ENCODE data around the gene DYNC1I1. TPM values are rescaled to one million over a fixed set of nuclear protein-coding genes. Genes with fewer than 3 reads are reported as not detected.

The DYNC1I1 gene
- total RNA-seq, 2 donors from 2014 or later, result not detected

DNA sequence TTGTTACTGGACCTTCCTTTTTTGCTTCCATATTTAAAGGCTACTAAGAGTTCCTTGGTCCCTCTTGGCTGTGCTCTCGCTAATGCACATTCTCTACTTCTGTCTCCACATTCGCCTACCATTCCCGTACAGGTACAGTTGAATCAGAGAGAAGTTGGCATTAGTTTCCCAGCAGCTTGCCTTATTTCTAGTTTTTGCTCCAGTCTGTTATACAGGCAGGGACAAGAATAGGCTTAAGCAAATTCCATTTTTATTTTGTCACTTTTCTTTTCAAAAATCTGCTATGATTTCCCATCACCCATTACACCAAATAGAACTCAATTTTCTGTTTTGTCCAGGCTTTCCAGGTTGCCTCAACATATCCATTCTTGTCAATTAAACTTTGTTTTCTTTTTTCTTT lies 29.9 kb downstream of the DYNC1I1 start:
- Mint-ChIP-seq H3K4me3 (no peak overlapping the region), H3K27ac (no peak overlapping the region), H3K9me3 (no peaks in the 10 kb centered on the region), H3K36me3 (no peaks in the 10 kb centered on the region), H3K4me1 (ENCODE audit: low read depth in 2 of 2) (no peaks in the 10 kb centered on the region), H3K27me3 (peaks cover 15 to 30% of the 10 kb centered on the region in 2 donors)
- ATAC-seq (no peak), DNase-seq (ENCODE audit: low spot score) (no peak)

DNA sequence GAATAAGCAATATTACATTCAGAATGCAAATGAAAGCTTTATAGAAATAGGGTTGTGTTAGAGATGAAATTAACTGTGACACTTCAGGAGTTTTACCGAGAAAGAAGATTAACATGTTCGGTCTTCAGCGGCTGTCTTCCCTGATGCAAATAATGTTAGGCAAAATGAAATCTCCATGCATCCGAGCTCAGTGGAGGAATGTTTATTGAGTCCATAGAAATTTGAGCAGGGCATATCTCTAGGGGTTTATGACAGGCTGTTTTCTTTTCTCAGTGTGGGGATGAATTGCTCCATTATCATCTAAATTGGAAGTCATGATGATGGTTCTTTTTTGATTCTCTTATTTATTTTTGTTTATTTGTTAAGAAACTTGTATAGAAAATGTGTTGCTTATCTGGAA lies 31.7 kb downstream of the DYNC1I1 start:
- Mint-ChIP-seq H3K4me3 (no peak overlapping the region), H3K36me3 (no peaks in the 10 kb centered on the region), H3K4me1 (ENCODE audit: low read depth in 2 of 2) (no peaks in the 10 kb centered on the region), H3K27me3 (peaks cover 20 to 36% of the 10 kb centered on the region in 2 donors), H3K9me3 (no peaks in the 10 kb centered on the region), H3K27ac (no peak overlapping the region)
- DNase-seq (ENCODE audit: low spot score), result no peak
- ATAC-seq, result no peak

DNA sequence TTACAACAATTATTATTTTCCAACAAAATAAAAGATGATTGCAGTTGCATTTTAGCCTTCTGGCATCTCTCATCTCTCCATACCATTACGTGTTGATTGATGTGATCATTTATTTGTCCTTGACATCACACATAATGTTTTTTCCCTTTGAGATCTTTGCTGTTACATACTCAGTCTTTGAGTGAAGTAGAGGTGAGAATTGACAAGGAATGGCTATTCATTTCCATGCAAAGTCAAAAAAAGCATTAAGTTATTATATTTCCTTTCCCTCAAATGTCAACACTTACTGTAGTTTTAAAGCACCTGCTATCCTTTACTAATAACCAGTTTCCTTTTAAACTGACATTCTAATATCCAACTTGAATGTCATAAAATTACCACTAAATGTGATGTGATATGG lies 33.6 kb downstream of the DYNC1I1 start:
- ATAC-seq (no peak), DNase-seq (ENCODE audit: low spot score) (no peak)
- H3K27me3 Mint-ChIP-seq, result peaks cover 10 to 23% of the 10 kb centered on the region in 2 donors
- H3K4me1 Mint-ChIP-seq (ENCODE audit: low read depth in 2 of 2), result no peaks in the 10 kb centered on the region
- no peaks in the 10 kb centered on the region for H3K9me3 Mint-ChIP-seq
- H3K36me3 Mint-ChIP-seq, result no peaks in the 10 kb centered on the region
- H3K4me3 Mint-ChIP-seq, result no peak overlapping the region
- H3K27ac Mint-ChIP-seq, result no peak overlapping the region

DNA sequence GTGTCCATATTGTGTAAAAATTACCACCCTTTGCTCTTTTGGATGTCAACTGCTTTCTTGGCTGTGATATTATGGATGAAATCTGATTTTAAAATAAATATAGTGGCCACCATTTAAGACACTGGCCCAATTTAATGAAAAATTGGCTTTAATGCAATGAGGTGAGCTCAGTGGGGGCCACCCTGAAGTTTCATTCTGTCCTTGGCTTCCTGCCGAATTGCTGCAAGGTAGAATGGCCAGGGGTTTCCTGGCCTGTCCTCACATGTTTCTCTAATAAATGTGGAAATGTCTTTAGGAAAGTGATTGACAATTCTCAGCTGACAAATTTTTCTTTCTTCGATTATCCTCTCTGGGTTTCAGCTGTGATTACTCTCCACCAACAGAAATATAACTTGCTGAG lies 36.0 kb downstream of the DYNC1I1 start:
- ATAC-seq, result no peak
- no peaks in the 10 kb centered on the region for H3K9me3 Mint-ChIP-seq
- H3K27ac Mint-ChIP-seq, result no peak overlapping the region
- peaks cover 4 to 12% of the 10 kb centered on the region in 2 donors for H3K27me3 Mint-ChIP-seq
- no peak for DNase-seq (ENCODE audit: low spot score)
- no peak overlapping the region for H3K4me3 Mint-ChIP-seq
- H3K36me3 Mint-ChIP-seq, result no peaks in the 10 kb centered on the region
- H3K4me1 Mint-ChIP-seq (ENCODE audit: low read depth in 2 of 2), result no peaks in the 10 kb centered on the region

DNA sequence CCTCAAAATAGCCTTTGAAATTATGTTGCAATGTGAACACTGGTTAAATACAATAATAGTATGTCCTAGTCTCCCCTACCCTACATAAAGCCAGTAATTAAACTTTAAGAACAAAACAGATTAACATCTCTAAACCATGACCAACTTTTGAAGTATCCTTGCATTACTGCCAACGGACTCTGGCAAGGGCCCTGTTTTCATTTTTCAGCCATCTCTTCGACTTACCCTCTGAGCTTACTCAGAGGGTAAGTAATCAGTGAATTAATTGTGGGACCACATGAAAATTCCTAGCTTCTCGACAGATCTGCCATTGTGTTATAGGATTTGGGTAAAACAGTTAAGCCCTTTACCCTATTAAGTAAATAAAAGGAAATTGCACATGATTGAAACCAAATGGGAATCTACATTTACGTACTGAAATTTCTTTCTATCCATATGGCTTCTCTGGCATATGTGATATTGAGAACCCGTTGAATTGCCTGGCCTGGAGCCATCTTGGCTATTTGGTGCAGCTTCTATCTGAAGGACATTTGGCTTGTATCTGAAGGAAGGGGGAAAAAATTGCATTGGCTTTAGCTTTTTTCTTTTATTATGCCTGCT lies 39.6 kb downstream of the DYNC1I1 start:
- Mint-ChIP-seq H3K4me1 (ENCODE audit: low read depth in 2 of 2) (no peaks in the 10 kb centered on the region), H3K27ac (no peak overlapping the region), H3K27me3 (peaks cover 4 to 6% of the 10 kb centered on the region in 2 donors), H3K4me3 (no peak overlapping the region), H3K36me3 (no peaks in the 10 kb centered on the region), H3K9me3 (no peaks in the 10 kb centered on the region)
- no peak for ATAC-seq
- DNase-seq (ENCODE audit: low spot score), result no peak

DNA sequence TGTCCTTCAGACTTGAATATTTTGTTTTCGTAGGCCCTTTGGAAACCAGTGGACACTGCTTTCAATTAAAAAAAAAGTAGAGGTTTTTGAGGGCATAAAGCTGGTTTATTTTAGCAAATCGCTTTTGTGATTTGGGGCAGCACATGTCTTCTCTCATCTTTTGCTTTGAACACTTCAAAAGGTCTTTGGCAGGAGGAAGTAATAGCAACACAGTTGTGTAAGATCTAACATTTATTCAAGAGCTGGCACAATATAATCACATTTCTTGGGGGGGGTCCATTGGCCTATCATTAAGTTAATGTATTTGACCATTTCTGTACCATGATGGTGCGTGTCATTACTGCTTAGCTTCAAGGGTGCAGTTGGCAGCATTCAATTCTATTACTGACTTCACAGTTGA lies 42.4 kb downstream of the DYNC1I1 start:
- H3K27me3 Mint-ChIP-seq, result no peaks in the 10 kb centered on the region
- no peak overlapping the region for H3K27ac Mint-ChIP-seq
- no peak for ATAC-seq
- H3K36me3 Mint-ChIP-seq, result no peaks in the 10 kb centered on the region
- H3K9me3 Mint-ChIP-seq, result no peaks in the 10 kb centered on the region
- H3K4me3 Mint-ChIP-seq, result no peak overlapping the region
- DNase-seq (ENCODE audit: low spot score), result no peak
- H3K4me1 Mint-ChIP-seq (ENCODE audit: low read depth in 2 of 2), result no peaks in the 10 kb centered on the region

DNA sequence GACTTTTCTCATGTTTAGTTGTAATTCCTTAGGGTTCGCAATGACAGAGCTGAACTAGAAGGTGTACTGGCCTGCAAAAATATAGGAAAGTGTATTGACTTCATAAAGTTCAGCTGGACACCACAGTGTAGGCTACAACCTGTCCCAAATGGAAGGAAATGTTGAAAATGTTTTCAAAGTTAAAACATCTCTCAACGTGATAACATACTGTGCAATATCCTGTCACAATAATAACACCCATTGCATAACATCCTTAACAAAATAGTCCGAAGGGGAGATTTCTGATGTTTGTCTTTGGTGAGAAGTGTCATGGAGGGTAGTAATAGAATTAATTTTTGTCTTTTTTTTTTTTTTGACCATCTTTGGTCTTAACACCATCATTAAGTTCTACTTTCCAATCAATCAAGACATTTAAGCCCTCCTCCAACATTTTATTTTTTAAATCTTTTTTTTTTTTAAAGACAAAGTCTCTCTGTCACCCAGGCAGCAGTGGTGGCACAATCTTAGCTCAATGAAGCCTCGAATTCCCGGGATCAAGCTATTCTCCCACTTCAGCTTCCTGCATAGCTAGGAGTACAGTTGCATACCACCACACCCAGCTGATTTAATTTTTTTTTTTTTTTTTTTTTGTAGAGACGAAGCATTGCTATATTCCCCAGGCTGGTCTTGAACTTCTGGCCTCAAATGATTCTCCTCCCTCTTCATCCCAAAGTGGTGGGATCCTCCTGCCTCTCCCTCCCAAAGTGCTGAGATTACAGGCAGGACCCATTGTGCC lies 45.7 kb downstream of the DYNC1I1 start:
- no peaks in the 10 kb centered on the region for H3K36me3 Mint-ChIP-seq
- peaks cover 0 to 3% of the 10 kb centered on the region in 2 donors for H3K27me3 Mint-ChIP-seq
- no peaks in the 10 kb centered on the region for H3K9me3 Mint-ChIP-seq
- H3K4me3 Mint-ChIP-seq, result no peak overlapping the region
- DNase-seq (ENCODE audit: low spot score) (no peak), ATAC-seq (no peak)
- no peaks in the 10 kb centered on the region for H3K4me1 Mint-ChIP-seq (ENCODE audit: low read depth in 2 of 2)
- H3K27ac Mint-ChIP-seq, result no peak overlapping the region

DNA sequence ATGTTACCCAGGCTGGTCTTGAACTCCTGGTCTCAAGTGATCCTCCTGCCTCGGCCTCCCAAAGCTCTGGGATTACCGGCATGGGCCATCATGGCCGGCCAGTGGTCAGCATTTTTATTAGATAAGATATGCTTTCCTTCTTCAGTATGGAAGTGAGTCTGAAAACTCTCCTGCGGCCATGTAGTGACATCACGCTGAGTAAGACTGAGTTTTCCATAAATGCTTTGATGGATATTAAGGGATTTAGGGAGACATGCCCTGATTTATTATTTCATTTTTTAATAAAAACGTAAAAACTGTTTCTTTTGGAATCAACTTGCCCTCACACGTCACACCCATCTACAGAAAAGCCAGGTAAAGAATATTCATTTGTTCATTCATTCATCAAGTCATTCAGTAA lies 48.4 kb downstream of the DYNC1I1 start:
- H3K27me3 Mint-ChIP-seq, result peaks cover 0 to 3% of the 10 kb centered on the region in 2 donors
- H3K27ac Mint-ChIP-seq, result no peak overlapping the region
- H3K9me3 Mint-ChIP-seq, result no peaks in the 10 kb centered on the region
- no peaks in the 10 kb centered on the region for H3K36me3 Mint-ChIP-seq
- H3K4me3 Mint-ChIP-seq, result no peak overlapping the region
- no peaks in the 10 kb centered on the region for H3K4me1 Mint-ChIP-seq (ENCODE audit: low read depth in 2 of 2)
- DNase-seq (ENCODE audit: low spot score), result no peak
- ATAC-seq, result no peak

DNA sequence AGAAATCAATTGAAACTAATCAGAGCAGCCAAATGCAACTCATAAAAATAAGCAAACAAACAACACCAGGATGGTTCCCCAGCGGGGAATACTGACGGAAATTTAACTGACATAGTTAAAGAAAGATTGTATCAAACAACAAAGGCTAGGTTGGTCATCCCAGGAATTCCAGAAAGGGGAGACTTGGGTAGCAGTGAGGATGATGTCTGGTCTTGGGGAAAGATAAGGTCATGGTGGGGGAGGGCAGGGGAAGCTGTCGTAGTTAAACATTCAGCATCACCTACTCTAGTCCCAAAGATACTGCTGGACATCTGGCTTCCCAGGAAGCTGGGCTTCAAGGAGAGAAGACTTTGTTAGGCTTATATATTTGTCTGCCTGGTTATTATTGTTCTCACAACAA lies 50.4 kb downstream of the DYNC1I1 start:
- Mint-ChIP-seq H3K27ac (no peak overlapping the region), H3K27me3 (peaks cover 0 to 3% of the 10 kb centered on the region in 2 donors), H3K36me3 (no peaks in the 10 kb centered on the region), H3K4me1 (ENCODE audit: low read depth in 2 of 2) (no peaks in the 10 kb centered on the region), H3K9me3 (no peaks in the 10 kb centered on the region), H3K4me3 (no peak overlapping the region)
- DNase-seq (ENCODE audit: low spot score), result no peak
- ATAC-seq, result no peak

DNA sequence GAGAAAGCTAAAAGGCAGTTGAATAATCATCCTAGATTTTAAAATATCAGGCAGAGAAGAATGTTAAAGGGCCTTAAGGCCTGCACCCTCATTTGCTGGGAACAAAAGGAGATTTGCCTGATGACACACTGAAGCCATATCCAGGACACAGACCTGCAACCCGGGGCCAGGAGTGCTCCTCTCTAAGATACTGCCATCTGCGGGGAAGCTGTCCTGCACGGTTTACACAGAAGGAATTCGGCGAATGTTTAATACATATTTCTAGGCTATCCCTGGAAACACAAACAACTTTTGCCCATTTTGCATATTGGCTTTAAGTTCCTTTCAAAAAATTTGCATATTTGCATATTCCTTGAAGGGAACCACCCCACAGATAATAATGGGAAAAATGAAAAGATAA lies 52.3 kb downstream of the DYNC1I1 start:
- H3K27ac Mint-ChIP-seq, result no peak overlapping the region
- no peak for ATAC-seq
- H3K9me3 Mint-ChIP-seq, result no peaks in the 10 kb centered on the region
- peaks cover 0 to 3% of the 10 kb centered on the region in 2 donors for H3K27me3 Mint-ChIP-seq
- no peak overlapping the region for H3K4me3 Mint-ChIP-seq
- no peak for DNase-seq (ENCODE audit: low spot score)
- no peaks in the 10 kb centered on the region for H3K36me3 Mint-ChIP-seq
- no peaks in the 10 kb centered on the region for H3K4me1 Mint-ChIP-seq (ENCODE audit: low read depth in 2 of 2)

DNA sequence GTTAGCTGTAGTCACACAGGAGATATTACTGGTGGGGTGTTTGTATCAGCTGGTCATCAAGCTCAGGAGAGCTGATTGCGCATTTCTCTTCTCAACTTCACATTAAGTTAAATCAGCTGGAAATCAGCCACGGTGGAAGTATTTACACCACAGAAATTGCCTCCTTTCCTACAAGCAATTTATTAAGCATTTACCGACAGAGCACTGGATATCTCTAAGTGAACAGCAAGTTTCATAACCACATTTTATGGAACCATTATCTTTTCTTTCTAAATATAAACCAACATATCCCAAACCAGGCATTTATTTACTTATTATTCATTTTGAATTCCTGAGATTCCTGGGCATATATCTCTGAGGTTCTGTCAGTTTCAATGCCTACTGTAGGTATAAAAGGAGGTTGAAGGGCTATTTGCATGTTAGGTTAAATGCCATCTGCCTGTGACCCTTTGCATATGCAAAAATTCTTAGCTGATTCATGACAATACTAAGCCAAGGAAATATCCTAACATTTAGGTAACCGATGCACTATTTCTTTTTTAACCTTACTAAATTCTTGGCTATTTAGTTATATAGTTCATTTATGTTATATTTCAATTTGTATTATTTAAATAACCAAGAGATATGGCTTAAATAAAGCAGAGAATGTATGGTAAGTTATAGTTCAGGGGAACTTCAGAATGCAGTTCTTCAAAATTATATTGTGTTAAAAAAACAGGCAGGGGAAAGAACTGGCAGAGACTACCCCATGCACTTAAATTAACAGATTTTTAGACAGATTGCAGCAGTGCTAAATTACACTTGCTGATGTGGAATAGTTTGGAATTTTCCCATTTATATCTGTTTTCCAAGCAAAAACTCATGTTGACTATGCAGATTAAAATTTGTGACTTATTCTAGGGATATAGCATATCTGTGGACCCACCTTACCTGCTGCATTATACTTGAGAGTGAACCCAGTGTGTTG lies 56.8 kb downstream of the DYNC1I1 start:
- Mint-ChIP-seq H3K4me1 (ENCODE audit: low read depth in 2 of 2) (no peaks in the 10 kb centered on the region), H3K9me3 (no peaks in the 10 kb centered on the region), H3K4me3 (no peak overlapping the region), H3K27ac (no peak overlapping the region), H3K36me3 (no peaks in the 10 kb centered on the region), H3K27me3 (no peaks in the 10 kb centered on the region)
- no peak for ATAC-seq
- DNase-seq (ENCODE audit: low spot score), result no peak

DNA sequence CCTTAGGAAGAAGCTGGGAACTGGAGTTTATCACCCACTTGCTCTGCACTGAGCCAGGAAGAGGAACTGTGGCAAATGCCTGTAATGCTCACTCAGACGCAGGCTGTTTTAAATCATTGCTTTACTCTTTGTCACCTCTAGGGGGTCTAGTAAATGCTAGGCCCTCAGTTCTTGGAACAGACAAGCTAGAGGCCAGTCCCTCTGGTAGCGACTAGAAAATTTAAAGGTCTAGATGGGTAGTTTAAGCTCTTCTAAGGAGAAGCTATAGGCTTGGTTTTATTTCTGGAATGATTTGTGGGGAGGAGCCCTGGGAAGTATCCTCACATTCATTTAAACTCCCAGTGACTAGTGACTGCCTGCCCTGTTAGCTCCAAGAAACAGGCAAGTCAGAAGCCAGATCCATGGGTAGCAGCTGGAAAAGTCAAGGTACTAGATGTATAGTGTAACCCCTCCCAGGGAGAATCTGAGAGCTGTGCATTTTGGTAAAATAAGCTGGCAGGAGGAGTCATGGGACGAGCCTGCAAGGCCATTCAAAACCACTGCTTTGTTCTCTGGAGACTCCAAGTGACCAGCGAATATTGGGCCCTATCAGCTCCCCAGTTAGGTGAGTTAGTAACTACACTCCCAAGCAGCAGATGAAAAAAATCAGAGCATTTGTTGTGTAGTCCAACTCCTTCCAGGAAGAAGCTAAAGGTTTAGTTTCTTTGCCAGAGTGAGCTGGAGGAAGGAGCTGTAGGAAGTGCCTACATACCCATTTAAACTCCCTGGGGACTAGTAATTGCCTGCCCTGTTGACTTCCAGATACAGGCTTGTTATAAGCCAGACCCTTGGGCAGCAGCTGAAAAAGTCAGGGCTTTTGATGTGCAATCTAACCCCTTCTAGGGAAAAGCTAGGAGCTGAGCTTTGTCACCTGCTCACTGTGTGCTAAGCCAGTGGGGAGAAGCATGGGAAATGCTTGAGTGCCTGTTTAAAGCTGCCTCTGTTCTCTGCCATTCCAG lies 68.9 kb downstream of the DYNC1I1 start:
- Mint-ChIP-seq H3K27me3 (peaks cover 3 to 15% of the 10 kb centered on the region in 2 donors), H3K4me1 (ENCODE audit: low read depth in 2 of 2) (no peaks in the 10 kb centered on the region), H3K27ac (no peak overlapping the region), H3K9me3 (no peaks in the 10 kb centered on the region), H3K4me3 (no peak overlapping the region), H3K36me3 (no peaks in the 10 kb centered on the region)
- ATAC-seq, result no peak
- no peak for DNase-seq (ENCODE audit: low spot score)

DNA sequence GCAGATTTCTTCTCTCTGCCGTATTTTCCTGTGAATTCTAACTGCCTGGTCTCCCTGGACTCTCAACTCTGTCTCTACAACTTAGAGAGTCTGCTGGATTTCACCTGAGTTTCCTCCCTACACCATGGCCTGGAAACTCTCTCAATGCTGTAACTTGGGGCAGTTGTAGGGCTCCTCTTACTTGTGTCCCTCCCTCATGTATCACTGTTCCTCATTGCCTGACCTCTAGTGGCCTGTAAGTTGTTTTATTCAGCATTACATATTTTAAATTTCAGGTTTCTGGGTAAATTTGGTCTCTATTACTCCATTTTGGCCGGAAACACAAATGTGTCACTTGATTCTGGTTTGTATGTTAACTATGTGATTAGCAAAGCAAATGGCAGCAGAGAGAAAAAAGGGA lies 70.9 kb downstream of the DYNC1I1 start:
- no peaks in the 10 kb centered on the region for H3K36me3 Mint-ChIP-seq

More for the DNA sequence above, 70.9 kb downstream of the DYNC1I1 start:
- Mint-ChIP-seq H3K27ac (no peak overlapping the region), H3K4me1 (ENCODE audit: low read depth in 2 of 2) (no peaks in the 10 kb centered on the region), H3K4me3 (no peak overlapping the region), H3K9me3 (peaks cover 3% of the 10 kb centered on the region), H3K27me3 (peaks cover 7 to 28% of the 10 kb centered on the region in 2 donors)
- no peak for DNase-seq (ENCODE audit: low spot score)
- no peak for ATAC-seq
